PC-3 (cell line): Measurements from ENCODE around the gene MIS18A. TPM values are rescaled to one million over a fixed set of nuclear protein-coding genes. Genes with fewer than 3 reads are reported as not detected.

ENCODE experiments used
- ATAC-seq: fragments of 200-7000 bp; cut with Tn5 transposase; 2 replicates; pipeline ENCODE4 v1.9.1; 2020; ENCODE audit warnings: mild to moderate bottlenecking, moderate library complexity
- BruUV-seq: library from RNA; stranded (reverse); fragments of 400-500 nt; replicated peaks from 2 replicates; lab custom pipeline; 2021; lab: Mats Ljungman, UMichigan
- CTCF ChIA-PET: fragments of 300-600 bp; sonication (Branson Sonifier 250); formaldehyde crosslinking; loops from one replicate; lab custom pipeline; 2022; ENCODE audit warnings: antibody characterized with exemption; lab: Charles Lee
- POLR2A ChIA-PET: fragments of 300-600 bp; sonication (Branson Sonifier 250); formaldehyde crosslinking; loops from one replicate; lab custom pipeline; 2022; ENCODE audit warnings: antibody characterized with exemption; ENCODE audit not compliant: unreplicated experiment; lab: Charles Lee
- DNase-seq: peaks from one replicate; pipeline ENCODE4 v3.0.0-alpha.2; 2015
- H2AFZ ChIP-seq: fragments of 300-600 bp; sonication (generic); 2 replicates; pipeline ENCODE4 v1.6.0; 2016; ENCODE audit warnings: antibody characterized with exemption, low read length
- H3F3A ChIP-seq: fragments of 300-600 bp; sonication (generic); one replicate; pipeline ENCODE4 v1.6.0; 2017; ENCODE audit warnings: antibody characterized with exemption, low read length, control low read depth, mild to moderate bottlenecking; ENCODE audit not compliant: unreplicated experiment
- H3K27ac ChIP-seq: fragments of 300-600 bp; sonication (generic); 2 replicates; pipeline ENCODE4 v1.5.1; 2016; ENCODE audit warnings: mild to moderate bottlenecking, low read length
- H3K27me3 ChIP-seq: fragments of 300-600 bp; sonication (generic); 2 replicates; pipeline ENCODE4 v1.6.1; 2016; ENCODE audit warnings: low read length, mixed read lengths
- H3K36me3 ChIP-seq: fragments of 300-600 bp; sonication (generic); 2 replicates; pipeline ENCODE4 v1.6.1; 2016; ENCODE audit warnings: low read depth, mixed run types, low read length, mixed read lengths
- H3K4me1 ChIP-seq: fragments of 300-600 bp; sonication (generic); 2 replicates; pipeline ENCODE4 v1.5.1; 2016; ENCODE audit warnings: low read length; ENCODE audit not compliant: insufficient read depth
- H3K4me2 ChIP-seq: fragments of 300-600 bp; sonication (generic); 2 replicates; pipeline ENCODE4 v1.6.0; 2016; ENCODE audit warnings: low read length
- H3K4me3 ChIP-seq: fragments of 300-600 bp; sonication (generic); 2 replicates; pipeline ENCODE4 v1.5.1; 2016; ENCODE audit warnings: mild to moderate bottlenecking, low read length, mixed read lengths
- H3K79me2 ChIP-seq: fragments of 300-600 bp; sonication (generic); 2 replicates; pipeline ENCODE4 v1.6.1; 2017; ENCODE audit warnings: low read length, mixed read lengths
- H3K9ac ChIP-seq: fragments of 300-600 bp; sonication (generic); 2 replicates; pipeline ENCODE4 v1.6.0; 2016; ENCODE audit warnings: mild to moderate bottlenecking, low read length
- H3K9me2 ChIP-seq: fragments of 300-600 bp; sonication (generic); replicated peaks from 2 replicates; pipeline ENCODE4 v1.6.1; 2016; ENCODE audit warnings: mixed run types, low read length, mixed read lengths
- H3K9me3 ChIP-seq: fragments of 300-600 bp; sonication (generic); 2 replicates; pipeline ENCODE4 v1.6.1; 2016; ENCODE audit warnings: low read length, mixed read lengths
- H4K20me1 ChIP-seq: fragments of 300-600 bp; sonication (generic); 2 replicates; pipeline ENCODE4 v1.6.1; 2016; ENCODE audit warnings: low read length, mixed read lengths
- EZH2 ChIP-seq: fragments of 300-600 bp; sonication (generic); IDR thresholded peaks from one replicate; pipeline ENCODE4 v1.6.1; 2017; ENCODE audit warnings: antibody characterized with exemption, mild to moderate bottlenecking, low read length; ENCODE audit not compliant: unreplicated experiment
- EZH2phosphoT487 ChIP-seq: fragments of 300-600 bp; sonication (generic); IDR thresholded peaks from 2 replicates; pipeline ENCODE4 v1.6.1; 2018; ENCODE audit warnings: mild to moderate bottlenecking, antibody characterized with exemption, low read length, borderline replicate concordance
- intact Hi-C: fragments of 100-400 bp; cut with micrococcal nuclease; formaldehyde crosslinking; loops from 2 replicates; pipeline ENCODE4 v1.9.0; 2023
- total RNA-seq: library from RNA; depleted of rRNA; stranded (reverse); fragments of >200 nt; gene quantifications from 2 replicates; pipeline ENCODE4 v1.2.3, GENCODE V29; 2014
- TF ChIP-seq, protein P1 (sequence below): fragments of 300-600 bp; sonication (generic); conservative IDR thresholded peaks from 2 replicates; pipeline ENCODE4 v1.5.1; 2017; ENCODE audit warnings: antibody characterized with exemption, low read depth, mild to moderate bottlenecking, low read length

MIS18A gene
- total RNA-seq, 1 experiment from 2014 or later, result 42.0 TPM

DNA sequence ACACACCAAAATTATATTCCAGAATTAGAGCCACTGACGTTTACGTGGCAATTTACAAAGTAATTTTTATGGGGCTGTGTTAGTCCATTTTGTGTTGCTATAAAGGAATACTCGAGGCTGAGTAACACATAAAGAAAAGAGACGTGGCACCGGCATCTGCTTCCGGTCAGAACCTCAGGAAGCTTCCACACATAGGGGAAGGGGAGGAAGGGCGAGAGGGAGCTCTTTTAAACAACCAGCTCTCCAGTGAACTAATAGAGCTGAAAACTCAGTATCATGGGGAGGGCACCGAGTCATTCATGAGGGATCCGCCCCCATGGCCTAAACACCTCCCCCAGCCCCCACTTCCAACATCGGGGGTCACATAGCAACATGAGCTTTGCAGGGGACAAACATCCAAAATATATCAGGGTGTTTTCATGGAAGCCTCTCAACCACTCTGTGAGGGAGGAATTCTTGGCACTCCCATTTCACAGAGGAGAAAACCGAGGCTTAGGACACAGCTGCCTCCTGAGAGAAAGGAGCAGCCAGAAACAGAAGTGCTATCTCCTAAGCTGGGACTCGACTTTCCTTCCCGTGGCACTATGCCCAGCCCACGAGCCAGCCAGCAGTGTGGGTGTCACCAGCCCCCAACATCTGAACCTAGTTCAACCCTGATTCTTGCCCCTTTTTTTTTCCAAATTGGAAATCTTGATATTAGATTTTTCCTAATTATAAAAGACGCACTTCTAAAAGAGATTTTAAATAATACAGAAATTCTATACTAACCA, 29.2 kb downstream of the MIS18A start:
- H3K9ac ChIP-seq, result no peak overlapping the region
- no peak overlapping the region for H3K4me3 ChIP-seq
- no peak overlapping the region for H3K27ac ChIP-seq
- POLR2A ChIA-PET, result no interaction called here
- TF ChIP-seq EZH2, result no peak
- TF ChIP-seq EZH2phosphoT487, result no peak
- TF ChIP-seq, protein P1, sequence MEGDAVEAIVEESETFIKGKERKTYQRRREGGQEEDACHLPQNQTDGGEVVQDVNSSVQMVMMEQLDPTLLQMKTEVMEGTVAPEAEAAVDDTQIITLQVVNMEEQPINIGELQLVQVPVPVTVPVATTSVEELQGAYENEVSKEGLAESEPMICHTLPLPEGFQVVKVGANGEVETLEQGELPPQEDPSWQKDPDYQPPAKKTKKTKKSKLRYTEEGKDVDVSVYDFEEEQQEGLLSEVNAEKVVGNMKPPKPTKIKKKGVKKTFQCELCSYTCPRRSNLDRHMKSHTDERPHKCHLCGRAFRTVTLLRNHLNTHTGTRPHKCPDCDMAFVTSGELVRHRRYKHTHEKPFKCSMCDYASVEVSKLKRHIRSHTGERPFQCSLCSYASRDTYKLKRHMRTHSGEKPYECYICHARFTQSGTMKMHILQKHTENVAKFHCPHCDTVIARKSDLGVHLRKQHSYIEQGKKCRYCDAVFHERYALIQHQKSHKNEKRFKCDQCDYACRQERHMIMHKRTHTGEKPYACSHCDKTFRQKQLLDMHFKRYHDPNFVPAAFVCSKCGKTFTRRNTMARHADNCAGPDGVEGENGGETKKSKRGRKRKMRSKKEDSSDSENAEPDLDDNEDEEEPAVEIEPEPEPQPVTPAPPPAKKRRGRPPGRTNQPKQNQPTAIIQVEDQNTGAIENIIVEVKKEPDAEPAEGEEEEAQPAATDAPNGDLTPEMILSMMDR, result no peak
- intact Hi-C loops, result no loop called here
- H4K20me1 ChIP-seq, result no peaks in the 10 kb centered on the region
- no peaks in the 10 kb centered on the region for H3K4me1 ChIP-seq
- CTCF ChIA-PET, result no interaction called here
- no peaks in the 10 kb centered on the region for H3K9me3 ChIP-seq
- H3K4me2 ChIP-seq, result no peak overlapping the region
- ATAC-seq, result no peak
- no peaks in the 10 kb centered on the region for H3F3A ChIP-seq
- H2AFZ ChIP-seq, result no peak overlapping the region
- H3K27me3 ChIP-seq, result peaks cover 84% of the 10 kb centered on the region
- no peaks in the 10 kb centered on the region for H3K36me3 ChIP-seq
- H3K9me2 ChIP-seq, result no peaks in the 10 kb centered on the region
- no peaks in the 10 kb centered on the region for H3K79me2 ChIP-seq
- DNase-seq, result no peak
- BruUV-seq, result no TSS peak

DNA sequence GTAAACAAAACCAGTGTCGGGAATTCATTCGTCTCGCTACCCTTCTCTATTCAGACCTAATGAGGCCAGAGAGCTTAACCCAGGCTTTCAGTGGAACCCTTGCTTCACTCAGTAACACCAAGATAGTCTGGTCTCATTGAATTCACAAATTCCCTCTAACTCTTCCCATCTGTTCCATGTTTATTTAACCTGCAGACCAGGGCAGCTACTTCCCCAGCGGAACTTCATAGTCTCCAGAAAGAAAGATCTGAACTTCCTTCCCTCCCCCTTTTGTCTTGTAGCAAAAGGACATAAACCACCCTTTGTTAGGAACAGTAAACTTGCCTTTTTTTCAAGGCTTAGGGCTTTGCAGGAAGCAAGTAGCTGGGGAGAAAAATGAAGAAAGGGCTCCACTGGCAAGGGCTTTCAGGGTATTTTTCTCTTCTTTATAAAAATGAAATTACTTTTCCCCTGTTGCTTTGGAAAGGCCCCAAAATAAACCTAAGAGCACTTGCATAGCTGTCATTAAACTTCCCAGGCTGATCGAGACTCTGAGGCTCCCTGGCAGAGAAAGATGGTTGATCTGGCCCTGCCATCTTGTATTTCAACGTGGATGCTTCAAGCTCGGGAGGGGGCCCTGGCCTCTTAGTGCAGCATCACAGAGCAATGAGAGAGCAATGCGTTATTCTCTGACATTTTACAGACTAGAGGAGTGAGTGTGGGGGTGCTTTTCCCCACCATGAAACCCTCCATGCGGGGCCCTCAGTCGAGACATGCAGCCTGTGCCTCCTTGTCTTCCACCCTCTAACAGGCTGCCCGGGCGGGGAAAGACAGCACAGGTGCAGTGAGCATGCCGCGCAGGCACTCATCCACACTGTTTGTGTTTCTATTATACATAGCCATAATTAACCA, 30.0 kb downstream of the MIS18A start:
- intact Hi-C loops, result no loop called here
- Histone ChIP-seq H3K36me3 (no peaks in the 10 kb centered on the region), H4K20me1 (no peaks in the 10 kb centered on the region), H3K9me2 (no peaks in the 10 kb centered on the region), H3K27me3 (peaks cover 92% of the 10 kb centered on the region), H2AFZ (no peak overlapping the region), H3F3A (no peaks in the 10 kb centered on the region), H3K4me2 (no peak overlapping the region), H3K4me3 (no peak overlapping the region), H3K4me1 (no peaks in the 10 kb centered on the region), H3K27ac (no peak overlapping the region), H3K79me2 (no peaks in the 10 kb centered on the region), H3K9me3 (no peaks in the 10 kb centered on the region), H3K9ac (no peak overlapping the region)
- POLR2A ChIA-PET, result no interaction called here
- TF ChIP-seq EZH2phosphoT487 (no peak), EZH2 (no peak)
- TF ChIP-seq, protein P1, result no peak
- ATAC-seq (no peak), DNase-seq (no peak)
- no TSS peak for BruUV-seq
- CTCF ChIA-PET, result interaction anchor here (0.6 kb wide), 1 partner anchor 446 kb away, joined by 3 read pairs; no protein-coding TSS in a partner anchor
